ENCODE results near the gene AFDN.

Gene AFDN

GRCh38 chr6:167795321-167795811, 31.3 kb upstream of the AFDN start:
- DNase-seq, result no peak

DNA sequence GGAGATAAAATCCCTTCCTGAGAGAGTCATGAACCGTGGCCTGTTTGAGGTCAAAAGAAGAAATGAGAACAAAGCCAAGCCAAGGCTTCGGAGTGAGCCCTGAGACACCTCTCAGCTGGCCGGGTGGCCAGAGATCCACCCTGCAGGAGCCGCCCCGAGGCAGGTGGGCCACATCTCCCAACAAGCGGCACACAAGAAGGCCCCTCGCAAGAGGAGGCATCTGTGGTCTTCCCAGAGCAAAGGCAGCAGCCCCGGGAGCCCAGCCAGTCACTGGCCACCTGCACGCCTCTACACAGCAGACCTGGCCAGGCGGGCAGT, 30.9 kb upstream of the AFDN start:
- no peak for DNase-seq

DNA sequence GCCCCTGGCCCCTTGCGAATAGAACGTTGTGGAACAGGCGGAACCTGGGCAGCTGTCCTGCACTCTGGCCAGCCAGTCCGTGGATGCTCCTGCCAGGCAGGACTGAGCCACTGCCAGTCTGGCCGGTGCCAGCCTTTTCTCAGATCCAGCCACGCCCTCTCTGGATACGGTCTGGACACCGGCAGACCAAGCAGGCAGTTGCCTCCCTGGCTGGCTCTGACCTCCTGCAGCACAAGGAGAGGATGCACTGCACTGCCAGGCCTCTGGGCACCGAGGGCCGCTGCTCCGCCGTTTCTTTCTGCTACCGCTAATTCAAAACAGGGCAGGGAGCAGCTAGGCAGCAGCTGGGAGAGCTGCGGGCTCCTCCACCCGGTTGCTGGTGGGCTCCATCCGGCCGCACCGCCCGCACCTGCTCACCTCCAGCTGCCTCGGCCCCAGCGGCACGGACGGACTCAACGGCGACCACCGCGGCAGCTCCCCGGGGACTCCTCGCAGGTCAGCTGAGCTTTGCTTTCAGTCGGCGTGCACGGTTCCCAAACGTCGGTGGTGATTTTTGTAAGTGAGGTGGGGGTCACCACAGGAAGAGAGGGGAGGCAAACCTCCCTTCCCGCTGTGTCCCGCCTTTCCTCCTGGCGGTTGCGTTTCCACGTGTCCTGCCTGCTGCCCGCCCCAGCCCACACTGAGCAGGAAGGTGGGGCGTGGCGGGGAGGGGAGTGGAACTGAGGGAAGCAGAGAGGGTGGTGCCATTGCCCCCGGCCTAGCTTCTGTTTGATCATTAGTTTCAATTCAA, 30.3 kb upstream of the AFDN start:
- no peak for DNase-seq

GRCh38 chr6:167797011-167797471, 29.7 kb upstream of the AFDN start:
- no peak for DNase-seq

GRCh38 chr6:167797476-167798265, 29.0 kb upstream of the AFDN start:
- DNase-seq, result no peak

DNA sequence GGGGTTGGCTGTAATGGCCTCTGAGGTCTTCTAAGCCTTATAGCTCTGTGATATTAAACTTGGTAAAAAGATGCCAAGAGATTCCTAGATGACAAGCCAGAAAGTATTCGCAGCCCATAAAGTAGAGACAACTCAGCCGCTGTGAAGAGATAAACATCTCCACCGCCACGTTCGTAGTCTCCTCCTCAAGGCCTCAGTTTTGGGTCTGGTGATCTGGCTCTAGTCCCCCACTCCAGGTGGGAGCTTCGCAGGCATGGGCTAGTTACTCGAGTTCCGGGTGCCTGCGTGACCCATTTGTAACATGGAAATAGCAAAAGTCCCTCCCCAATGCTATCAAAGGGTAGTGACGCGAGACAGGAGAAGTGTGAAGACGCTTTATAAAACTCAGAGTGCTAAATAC, 28.3 kb upstream of the AFDN start:
- no peak for DNase-seq

- DNase-seq, result no peak
Measured at GRCh38 chr6:167799033-167799821, 27.5 kb upstream of the AFDN start.

- DNase-seq, result no peak
Measured at GRCh38 chr6:167800549-167800948, 26.2 kb upstream of the AFDN start.

- DNase-seq, result no peak
Measured at GRCh38 chr6:167801263-167801662, 25.4 kb upstream of the AFDN start.

DNA sequence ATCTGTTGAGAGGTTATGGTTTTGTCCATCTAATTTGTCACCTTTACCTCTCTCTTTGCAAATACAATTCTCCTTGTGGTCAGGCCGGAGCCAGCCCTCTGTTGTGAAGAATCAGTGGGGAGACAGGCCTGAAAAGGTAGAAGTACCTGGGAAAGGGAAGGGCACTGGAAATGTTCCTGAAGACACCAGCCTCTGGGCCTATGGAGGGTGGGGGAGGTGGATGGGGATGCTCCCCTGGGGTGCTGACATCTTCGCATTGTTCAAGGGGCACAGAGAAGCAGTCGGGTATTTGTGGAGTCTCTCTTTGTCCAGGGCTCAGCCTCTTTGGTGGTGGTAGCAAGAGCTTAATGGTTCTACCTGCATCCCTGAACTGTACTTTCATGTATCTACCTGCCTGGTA, 24.4 kb upstream of the AFDN start:
- DNase-seq, result no peak

DNA sequence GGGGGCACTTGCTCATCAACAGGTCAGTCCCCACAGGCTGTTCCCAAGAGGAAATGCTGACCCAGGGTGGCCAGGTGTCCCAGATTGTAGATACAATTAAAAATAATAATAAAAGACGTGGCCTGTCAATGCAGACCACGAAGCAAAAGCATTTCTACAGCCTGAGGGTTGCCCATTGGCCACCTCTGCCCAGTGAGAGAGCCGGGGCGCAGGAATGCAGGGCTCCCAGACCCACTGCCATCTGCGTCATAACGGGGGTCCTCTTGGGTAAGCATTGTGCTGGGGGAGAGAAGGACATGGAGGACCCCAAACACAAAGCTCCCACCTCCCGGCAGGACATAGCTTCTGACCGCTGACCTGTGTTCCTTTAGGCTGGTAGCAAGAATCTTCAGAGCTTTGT, 22.9 kb upstream of the AFDN start:
- no peak for DNase-seq

DNA sequence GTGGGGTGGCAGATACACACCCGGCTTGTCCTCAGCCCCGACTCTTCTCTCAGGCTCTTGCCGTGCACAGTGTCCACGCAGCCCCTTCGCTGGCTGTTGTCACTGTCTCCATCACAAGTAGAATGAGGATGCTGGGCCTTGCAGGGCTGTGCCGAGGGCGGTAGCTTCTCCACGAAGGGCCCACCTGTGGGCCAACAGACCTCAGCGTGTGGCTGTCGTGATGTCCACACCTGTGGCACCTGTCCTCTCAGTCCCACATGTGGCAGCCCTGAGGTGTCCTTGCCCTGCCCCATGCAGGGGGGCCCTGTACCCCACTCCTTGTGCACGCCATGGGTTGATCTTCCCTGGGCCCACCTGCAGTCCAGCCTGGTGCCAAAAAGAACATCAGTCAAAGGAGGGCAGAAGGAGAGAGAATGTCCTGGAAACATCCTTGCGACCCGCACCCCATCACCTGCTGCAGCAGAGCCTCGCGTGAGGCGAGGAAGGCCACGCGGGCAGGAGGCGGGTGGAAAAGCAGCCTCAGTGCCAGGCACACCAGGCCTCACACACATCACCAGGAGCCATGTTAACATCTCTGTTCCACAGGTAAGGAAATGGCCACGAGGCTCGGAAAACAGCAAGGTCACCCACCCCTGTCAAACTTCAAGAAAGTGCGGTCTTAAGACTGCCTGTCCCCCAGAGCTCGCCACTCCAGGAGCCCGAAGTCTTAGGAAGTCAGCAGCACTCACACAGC, 22.3 kb upstream of the AFDN start:
- DNase-seq, result no peak

DNA sequence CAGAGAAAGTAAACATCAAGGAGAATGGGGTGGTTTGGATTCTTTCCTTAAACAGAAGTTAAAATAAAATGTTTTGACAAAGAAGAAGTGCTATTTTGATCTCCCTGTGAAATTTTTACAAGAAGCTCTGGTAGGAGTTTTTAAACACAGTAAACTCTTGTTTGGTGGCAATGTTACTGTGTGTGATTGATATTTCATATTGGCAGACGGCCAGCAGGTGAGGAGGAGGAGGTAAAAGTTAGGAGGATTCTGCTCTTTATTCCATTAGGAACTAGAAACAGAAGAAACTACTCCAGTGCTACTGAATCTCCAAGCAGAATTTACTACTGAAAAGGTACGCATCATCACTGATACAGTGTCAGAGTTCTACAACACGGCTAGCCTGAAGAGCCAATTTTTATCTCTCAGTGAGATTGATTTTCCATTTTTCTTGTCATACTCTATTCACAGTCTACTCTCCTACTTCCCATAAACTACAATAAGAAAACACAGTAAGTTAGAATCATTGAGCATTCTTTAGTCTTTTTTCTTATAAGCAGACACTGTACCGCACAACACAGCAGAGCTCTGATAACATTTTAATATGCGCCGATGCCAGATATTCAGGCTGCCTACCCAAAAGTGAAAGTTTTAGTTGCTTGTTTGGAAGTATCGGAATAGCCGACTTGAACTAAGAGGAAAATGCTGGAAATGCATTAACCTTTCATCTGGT, 21.2 kb upstream of the AFDN start:
- no peak for DNase-seq

- DNase-seq, result peak in 1 of 3 donors; percentile 14
Measured at GRCh38 chr6:167806061-167806700, 20.5 kb upstream of the AFDN start.

DNA sequence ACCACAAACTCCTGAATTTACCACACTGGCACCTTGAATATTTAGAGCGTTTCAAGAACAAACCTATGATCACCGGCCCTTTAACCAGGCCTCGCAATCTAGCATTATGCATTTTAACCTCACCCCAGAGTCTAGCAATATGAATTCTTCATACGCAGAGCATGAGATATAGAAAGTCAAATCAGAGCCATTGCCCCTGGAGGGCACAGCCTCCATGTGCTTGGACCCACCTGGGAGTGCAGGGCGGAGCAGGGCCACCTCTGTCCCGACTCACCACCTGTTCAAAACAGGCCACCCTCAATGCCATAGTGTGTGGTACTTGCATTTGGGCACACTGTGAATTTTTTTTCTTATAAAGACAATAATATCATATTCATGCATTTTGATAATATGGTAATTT, 19.5 kb upstream of the AFDN start:
- DNase-seq, result no peak

DNA sequence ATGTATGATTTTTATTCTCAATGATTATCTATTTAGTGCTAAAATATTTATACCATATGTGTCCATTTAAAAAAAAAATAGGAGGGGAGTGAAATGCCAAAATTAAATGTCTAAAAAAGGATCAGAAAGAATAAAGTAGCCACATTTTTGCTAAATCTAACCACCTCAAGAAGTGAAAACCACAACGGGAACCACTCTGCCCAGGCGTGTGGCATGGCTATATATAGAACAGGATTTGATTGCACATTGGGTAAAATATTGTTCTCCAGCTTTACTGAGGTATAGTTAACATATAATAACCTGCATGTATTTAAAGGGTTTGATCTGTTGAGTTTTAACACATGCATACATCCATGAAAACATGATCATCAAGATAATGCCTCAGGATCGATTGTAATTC, 19.0 kb upstream of the AFDN start:
- DNase-seq, result no peak

- no peak for DNase-seq
Measured at GRCh38 chr6:167811040-167811439, 15.7 kb upstream of the AFDN start.

DNA sequence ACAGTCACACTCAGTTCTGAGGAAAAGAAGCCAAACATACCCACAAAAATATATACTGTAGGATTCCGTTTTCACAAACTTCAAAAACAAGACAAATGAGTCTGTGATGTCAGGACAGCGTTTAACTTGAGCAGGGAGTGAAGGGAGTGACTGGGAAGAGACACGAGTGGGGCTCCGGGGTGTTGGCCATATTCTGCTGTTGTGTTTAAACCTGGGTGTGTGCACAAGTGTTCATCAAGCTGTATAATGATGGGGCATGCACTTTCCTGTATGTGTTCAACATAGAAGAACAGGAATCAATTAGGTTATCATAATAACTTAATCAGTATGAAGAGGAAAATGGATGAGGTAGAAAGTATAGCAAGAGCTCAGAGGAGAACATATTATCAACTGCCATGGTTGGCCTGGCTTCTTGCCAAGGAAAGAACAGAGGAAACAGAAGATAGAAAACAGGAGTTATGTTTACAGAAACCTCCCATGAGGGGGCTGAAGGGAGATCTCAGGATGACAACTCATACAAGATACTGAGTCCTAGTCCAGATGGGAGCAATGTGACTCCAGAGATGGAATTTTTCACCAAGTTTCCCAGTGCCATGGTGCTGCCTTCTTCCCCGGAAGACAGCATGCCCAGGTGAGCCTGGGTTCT, 15.1 kb upstream of the AFDN start:
- no peak for DNase-seq

GRCh38 chr6:167812088-167812487, 14.6 kb upstream of the AFDN start:
- DNase-seq, result no peak

- no peak for DNase-seq
Measured at GRCh38 chr6:167815296-167815980, 11.3 kb upstream of the AFDN start.

Data from suppressor macrophage treated with lipopolysaccharide for 1 hour (primary cell).